Erythroblast (primary cell): Measurements from ENCODE around the gene SEMA3A.
"Not testable (repeated sequence)": the region's sequence is repeated elsewhere in the genome, so short reads cannot be mapped to it uniquely, and the experiment has no call there.

ENCODE experiments used
- DNase-seq, 2 experiments: peaks; one replicate each; lab custom pipeline; 2025; lab: John Stamatoyannopoulos, UW
- GATA1 ChIP-seq: IDR thresholded peaks from 2 replicates; pipeline ENCODE4 v1.6.1; 2011; ENCODE audit warnings: low read depth, mild to moderate bottlenecking, control low read depth, low read length, moderate library complexity
- POLR2A ChIP-seq: IDR thresholded peaks from 2 replicates; pipeline ENCODE4 v1.6.1; 2011; ENCODE audit warnings: mild to moderate bottlenecking, low read length

Gene SEMA3A

DNA sequence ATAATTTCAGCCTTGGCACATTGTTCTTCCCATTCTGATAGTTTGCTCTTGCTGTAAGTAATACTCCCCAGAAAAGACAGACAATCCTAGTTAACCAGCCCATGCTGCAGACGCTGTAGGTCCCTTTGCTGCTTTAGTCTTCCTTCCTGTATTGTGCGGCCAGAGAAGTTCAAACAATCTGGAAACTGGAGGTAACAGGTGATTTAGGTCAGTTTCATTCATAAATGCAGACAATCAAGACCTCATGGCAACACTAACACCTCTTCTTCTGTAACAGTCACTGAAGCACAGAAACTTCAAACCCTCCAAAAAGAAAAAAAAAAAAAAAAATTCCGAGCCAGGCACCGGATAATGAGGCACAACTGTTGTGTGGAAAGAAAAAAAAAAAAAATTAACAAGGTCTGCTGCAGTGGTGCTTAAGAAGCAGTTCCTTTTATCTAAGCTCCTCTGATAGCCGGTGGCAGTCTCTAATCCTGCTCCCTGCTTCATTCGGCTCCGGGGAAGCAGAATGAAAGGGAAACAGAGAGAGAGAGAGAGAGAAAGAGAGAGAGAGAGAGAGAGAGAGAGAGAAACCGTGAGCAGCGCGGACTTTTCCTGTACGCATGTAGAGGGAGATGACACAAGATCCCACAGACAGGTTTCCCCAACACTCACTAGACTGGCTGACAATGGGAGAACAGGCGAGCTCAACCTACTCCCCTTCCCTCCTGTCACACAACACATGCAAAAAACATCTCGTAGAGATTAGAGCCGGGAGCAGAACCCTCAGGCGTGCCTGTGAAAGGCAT lies at the start of gene SEMA3A:
Gene SEMA3A, minus strand, starts transcription at position 306 of the 788 bp plus-strand sequence. Its CDS starts 203 bp downstream, at position 103.
- DNase-seq = no peak
- no peak for TF ChIP-seq GATA1
- no peak for TF ChIP-seq POLR2A

DNA sequence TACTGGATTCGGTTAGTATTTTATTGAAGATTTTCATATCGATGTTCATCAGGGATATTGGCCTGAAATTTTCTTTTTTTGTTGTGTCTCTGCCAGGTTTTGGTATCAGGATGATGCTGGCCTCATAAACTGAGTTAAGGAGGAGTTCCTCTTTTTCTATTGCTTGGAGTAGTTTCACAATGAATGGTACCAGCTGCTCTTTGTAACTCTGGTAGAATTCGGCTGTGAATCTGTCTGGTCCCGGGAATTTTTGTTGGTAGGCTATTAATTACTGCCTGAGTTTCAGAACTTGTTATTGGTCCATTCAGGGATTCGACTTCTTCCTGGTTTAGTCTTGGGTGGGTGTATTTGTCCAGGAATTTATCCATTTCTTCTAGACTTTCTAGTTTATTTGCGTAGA lies 48.4 kb upstream of the SEMA3A start:
- DNase-seq = not testable (repeated sequence)

DNA sequence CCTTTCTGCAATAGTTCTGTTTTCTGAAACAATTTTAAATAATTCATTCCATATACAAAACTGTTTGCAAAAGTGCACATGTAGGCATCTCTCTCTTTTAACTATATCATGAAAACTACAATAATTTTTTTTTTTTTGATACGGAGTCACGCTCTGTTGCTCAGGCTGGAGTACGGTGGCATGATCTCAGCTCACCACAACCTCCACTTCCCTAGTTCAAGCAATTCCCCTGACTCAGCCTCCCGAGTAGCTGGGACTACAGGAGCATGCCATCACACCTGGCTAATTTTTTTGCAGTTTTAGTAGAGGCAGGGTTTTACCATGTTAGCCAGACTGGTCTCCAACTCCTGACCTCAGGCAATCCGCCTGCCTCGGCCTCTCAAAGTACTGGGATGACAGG lies 44.0 kb upstream of the SEMA3A start:
- no peak for TF ChIP-seq GATA1
- TF ChIP-seq POLR2A = no peak
- no peak for DNase-seq

DNA sequence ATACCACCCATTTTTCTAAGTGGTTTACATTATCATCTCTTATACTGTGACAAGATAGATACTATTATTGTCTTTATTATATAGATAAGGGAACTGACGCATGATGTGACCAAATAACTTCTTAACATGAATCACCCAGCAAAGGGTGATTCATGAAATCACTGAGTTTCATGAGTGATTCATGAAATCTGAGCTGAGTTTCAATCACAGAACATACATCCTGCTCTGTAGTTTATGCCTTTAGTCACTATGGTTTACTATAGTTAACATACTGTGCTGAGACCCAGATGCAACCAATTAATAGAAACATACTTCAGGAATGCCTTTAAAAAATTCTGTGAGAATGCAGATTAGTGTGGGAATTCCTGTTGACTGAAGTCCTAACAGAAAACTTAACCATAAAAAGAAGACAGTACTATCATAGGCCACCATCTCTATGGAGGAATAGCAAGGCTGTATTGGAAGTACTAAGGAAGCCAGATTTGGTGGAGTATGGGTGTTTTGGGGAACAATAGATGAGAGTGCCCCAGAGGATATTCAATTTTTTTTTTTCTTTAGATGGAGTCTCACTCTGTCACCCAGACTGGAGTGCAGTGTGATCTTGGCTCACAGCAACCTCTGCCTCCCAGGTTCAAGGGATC lies 43.1 kb upstream of the SEMA3A start:
- TF ChIP-seq GATA1 = no peak
- TF ChIP-seq POLR2A = no peak
- DNase-seq = no peak

DNA sequence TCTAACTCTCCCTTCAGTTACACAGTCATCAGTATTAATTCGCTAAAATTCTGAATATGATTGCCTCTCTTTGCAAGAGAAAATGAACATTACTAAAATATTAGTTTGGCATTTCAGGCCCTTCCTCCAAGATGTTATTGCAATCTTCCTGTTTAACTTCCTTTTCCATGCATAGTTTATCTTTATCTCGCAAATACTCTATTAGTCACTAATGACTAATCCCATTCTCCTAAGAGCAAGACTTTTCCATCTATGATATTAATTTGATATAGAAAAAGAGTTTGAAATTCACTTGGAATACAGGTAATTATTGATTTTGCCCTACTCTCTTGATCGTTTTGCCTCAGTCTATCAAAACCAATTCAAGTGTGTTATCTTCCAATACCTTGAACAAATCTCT lies 41.8 kb upstream of the SEMA3A start:
- DNase-seq = no peak
- TF ChIP-seq GATA1 (no peak), POLR2A (no peak)

DNA sequence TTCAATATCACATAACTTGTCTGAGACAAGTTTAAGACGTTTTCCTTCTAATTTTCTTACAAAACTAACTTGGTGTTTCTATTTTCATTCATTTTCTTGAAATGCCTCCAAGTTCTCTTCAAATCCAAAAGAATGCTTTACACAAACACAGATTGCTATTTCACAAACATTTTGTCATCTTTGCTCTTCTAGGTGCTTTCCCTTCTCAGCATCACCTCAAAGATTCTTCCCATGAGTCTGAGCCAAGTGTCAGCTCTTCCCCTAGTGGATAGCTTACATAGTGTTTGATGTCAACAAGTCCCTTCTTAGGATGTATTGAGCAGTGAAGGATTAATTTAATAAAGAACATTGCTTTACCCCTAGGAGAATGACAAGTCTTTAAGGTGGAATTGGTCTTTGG lies 38.1 kb upstream of the SEMA3A start:
- TF ChIP-seq POLR2A (no peak), GATA1 (no peak)
- DNase-seq = no peak

DNA sequence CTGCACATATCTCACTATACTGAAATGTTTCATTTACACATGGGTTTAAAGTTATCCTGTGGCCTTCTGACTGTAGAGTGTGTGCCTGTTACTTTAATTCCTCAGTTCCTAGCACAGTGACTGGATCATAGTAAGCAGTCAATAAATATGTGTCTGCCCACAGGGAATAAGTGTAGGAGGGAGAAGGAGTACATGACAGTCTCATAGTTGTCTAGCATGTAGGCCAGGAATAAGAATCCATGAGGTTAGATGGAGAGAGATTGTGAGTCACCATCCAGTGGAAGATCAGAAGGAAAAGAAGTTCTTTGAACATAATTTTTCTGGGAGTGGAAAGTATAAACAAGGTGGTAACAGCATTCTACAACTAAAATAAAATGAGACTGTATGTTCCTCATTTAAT lies 36.6 kb upstream of the SEMA3A start:
- no peak for DNase-seq
- TF ChIP-seq POLR2A = no peak
- TF ChIP-seq GATA1 = no peak

DNA sequence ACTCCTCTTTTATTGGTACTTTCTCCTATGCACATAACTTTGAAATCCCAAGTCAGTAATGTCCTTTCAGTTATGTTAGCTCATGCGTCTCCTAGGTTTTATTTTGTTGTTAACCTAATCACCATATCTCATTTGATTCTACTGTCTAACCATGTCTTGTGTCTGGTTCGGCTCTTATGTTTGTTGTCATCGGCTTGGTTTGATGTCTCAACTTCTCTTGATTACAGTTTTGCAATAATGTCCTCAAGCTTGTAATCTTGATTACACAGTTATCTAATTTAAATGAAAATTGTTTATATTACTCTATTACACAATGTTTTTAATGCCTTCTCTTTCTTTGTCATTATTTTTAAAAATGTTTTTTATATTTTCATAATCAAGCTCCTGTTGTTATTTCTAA lies 35.9 kb upstream of the SEMA3A start:
- no peak for DNase-seq
- TF ChIP-seq POLR2A = no peak
- no peak for TF ChIP-seq GATA1

DNA sequence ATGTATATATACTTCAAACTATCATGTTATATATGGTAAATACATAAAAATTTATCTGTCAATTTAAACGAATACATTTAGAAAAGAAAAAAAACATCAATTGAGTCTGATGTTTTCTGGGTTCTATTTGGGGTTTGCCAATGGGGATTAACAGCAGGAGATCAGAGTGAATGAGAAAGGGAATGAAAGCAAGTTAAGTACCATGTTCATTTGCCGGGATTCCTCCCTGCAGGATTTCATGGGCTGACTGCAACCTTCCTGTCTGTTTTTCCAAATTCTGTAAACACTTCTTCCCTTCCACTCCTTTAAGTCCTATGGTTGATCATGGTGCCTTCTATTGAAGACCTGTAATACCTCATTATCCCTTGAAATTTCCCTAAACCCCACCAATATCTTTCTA lies 33.9 kb upstream of the SEMA3A start:
- TF ChIP-seq POLR2A (no peak), GATA1 (no peak)
- DNase-seq = no peak

DNA sequence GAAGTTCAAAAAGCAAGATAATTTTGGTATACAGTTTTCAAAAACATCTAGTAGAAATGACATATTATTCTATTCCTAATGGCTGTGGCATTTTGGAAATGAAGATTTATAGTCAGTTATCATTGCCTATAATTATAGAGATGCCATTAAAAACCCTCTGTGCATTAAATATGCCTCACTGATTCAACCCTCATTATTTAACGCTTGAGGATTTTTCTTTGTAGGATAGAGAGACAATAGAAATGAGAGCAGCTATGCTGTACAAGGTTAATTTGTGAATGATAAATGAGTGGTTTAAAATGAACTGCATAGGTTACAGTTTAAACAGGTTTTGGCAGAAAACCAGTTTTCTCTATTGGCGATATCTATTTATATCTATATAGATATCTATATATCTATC lies 32.2 kb upstream of the SEMA3A start:
- DNase-seq = no peak
- no peak for TF ChIP-seq GATA1
- TF ChIP-seq POLR2A = no peak

DNA sequence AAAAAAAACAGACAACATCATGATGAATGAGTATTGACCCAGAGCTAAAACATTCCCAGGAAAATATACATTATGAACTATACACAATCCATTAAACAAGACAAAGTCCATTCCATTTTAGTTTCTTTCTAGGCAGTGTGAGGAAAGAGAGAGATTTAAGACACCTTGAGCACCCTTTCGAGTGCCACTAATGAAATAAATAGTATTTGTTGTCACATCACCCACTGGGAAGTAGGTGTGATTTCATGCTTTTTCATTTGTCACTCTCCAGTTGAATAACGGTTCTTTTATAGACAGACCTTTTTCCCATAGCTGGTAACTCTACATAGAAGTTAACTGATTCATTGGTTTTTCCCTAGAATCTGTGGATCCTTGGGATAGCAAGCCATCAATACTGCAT lies 29.9 kb upstream of the SEMA3A start:
- no peak for DNase-seq
- no peak for TF ChIP-seq POLR2A
- no peak for TF ChIP-seq GATA1

DNA sequence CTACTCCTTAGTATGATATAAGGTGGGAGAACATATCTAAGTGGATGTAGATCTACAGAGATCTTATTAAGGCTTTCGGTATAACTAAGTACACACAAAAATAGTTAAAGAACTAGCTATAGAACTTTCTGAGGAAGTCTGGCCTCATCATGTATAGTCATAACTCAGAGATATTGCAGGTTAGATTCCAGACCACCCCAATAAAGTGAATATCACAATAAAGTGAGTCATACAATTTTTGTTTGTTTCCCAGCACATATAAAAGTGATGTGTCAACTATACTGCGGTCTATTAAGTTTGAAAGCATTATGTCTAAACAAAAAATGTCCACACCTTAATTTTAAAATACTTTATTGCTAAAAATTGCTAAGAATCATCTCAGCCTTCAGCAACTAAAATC lies 24.7 kb upstream of the SEMA3A start:
- DNase-seq = no peak
- TF ChIP-seq GATA1 (no peak), POLR2A (no peak)

DNA sequence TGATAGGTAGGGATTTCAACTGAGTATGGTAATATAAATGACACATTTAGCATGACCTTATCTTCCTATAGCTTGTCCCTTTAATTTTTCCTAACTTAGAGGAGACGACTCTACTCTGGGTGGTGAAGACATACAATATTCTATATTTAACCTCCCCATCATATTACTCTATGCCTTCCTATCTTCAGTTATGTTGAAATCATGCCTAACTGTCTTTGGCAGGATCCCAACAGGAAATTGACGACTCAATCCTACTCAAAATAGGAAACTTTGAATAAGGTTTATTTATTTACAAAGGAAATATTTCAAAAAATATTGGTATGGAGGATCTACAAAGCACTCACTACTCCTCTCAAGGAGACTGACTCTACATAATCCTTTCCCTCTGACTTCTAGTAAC lies 24.1 kb upstream of the SEMA3A start:
- TF ChIP-seq POLR2A (no peak), GATA1 (no peak)
- DNase-seq = no peak

DNA sequence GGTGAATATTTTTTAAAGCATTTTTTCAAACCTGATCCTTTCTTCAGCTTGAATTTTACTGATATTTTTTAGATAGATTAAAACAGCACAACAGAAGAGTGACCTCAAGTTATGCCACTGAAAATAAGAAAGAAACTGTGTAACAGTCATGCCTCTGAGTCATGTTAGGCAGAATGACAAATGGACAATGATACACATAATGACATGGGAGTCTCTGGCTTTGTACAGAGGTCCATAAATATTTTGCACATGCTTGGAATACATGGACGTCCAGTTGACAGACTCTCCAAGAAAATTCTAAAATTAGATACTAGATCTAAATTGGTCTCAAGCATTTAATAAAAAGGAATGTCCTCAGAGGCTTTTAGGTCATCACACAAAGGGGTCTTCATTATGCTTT lies 21.9 kb upstream of the SEMA3A start:
- no peak for DNase-seq
- TF ChIP-seq POLR2A = no peak

DNA sequence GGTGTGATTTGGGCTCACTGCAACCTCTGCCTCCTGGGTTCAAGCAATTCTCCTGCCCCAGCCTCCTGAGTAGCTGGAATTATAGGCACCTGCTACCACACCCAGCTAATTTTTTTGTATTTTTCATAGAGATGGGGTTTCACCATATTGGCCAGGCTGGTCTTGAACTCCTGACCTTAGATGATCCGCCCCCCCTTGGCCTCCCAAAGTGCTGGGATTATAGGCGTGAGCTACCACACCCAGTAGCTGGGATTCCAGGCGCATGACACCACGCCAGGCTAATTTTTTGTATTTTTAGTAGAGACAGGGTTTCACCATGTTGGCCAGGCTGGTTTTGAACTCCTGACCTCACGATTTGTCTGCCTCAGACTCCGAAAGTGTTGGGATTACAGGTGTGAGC lies 20.2 kb upstream of the SEMA3A start:
- DNase-seq = not testable (repeated sequence)
